Muscle of leg (tissue), 11 donors: ENCODE data around the gene B4GAT1. TPM values are rescaled to one million over a fixed set of nuclear protein-coding genes. Genes with fewer than 3 reads are reported as not detected.
"Not testable (repeated sequence)": the region's sequence is repeated elsewhere in the genome, so short reads cannot be mapped to it uniquely, and the experiment has no call there.

Source experiments
- DNase-seq: peaks from one replicate; pipeline ENCODE4 v3.0.0; 2013
- H3K27ac ChIP-seq: one replicate; pipeline ENCODE4 v1.5.1; 2013; ENCODE audit warnings: mild to moderate bottlenecking, low read length, control low read depth
- H3K27me3 ChIP-seq: one replicate; pipeline ENCODE4 v1.6.1; 2013; ENCODE audit warnings: low read length; ENCODE audit not compliant: control insufficient read depth, insufficient read depth
- H3K36me3 ChIP-seq: one replicate; pipeline ENCODE4 v1.6.1; 2013; ENCODE audit warnings: low read length; ENCODE audit not compliant: control insufficient read depth, insufficient read depth
- H3K4me1 ChIP-seq: one replicate; pipeline ENCODE4 v1.6.1; 2013; ENCODE audit warnings: low read length; ENCODE audit not compliant: control insufficient read depth, insufficient read depth
- H3K4me3 ChIP-seq: one replicate; pipeline ENCODE4 v1.5.1; 2013; ENCODE audit warnings: low read length, control low read depth
- H3K9me3 ChIP-seq: replicated peaks from 2 replicates; pipeline ENCODE4 v1.6.1; 2013; ENCODE audit warnings: low read depth, low read length; ENCODE audit not compliant: control insufficient read depth
- WGBS: methylation state at CpG from one replicate; pipeline ENCODE4 v1.1.5; 2013; ENCODE audit warnings: missing lambda C conversion rate; ENCODE audit not compliant: insufficient coverage; 5-methylcytosine and 5-hydroxymethylcytosine counted together
- polyA plus RNA-seq, 8 donors: library from polyadenylated mRNA; unstranded; fragments of 120-200 nt; gene quantifications; one replicate each; pipeline versions ENCODE4 v1.2.1 to v1.2.3, GENCODE V29; 2013; ENCODE audit warnings: inconsistent platforms in 1 of 8, low replicate concordance in 1 of 8; ENCODE audit not compliant: insufficient read length in 8 of 8, insufficient read depth in 1 of 8
- total RNA-seq: library from RNA; stranded (reverse); fragments of 120-200 nt; gene quantifications from one replicate; pipeline ENCODE4 v1.2.4, GENCODE V29; 2013

The B4GAT1 gene
- total and polyA plus RNA-seq, 9 donors = 17.7 to 25.7 (median 23.2) TPM

- peaks cover 33% of the 10 kb centered on the region for H3K4me1 ChIP-seq
- DNase-seq, H3K36me3 ChIP-seq, H3K4me3 ChIP-seq, H3K27ac ChIP-seq, H3K9me3 ChIP-seq: not testable (repeated sequence)
- WGBS = 87% methylated on average over 5 of the region's 18 CpGs
- peaks cover 19% of the 10 kb centered on the region for H3K27me3 ChIP-seq
These were observed 36.5 kb downstream of the B4GAT1 start for GRCh38 chr11:66310803-66311440.

GRCh38 chr11:66310324-66310723 lies 37.1 kb downstream of the B4GAT1 start:
- H3K4me1 ChIP-seq = peaks cover 29% of the 10 kb centered on the region
- H3K4me3 ChIP-seq = no peak overlapping the region
- H3K36me3 ChIP-seq = no peaks in the 10 kb centered on the region
- no peak overlapping the region for H3K27ac ChIP-seq
- peaks cover 19% of the 10 kb centered on the region for H3K27me3 ChIP-seq
- no CpG with 5 or more reads among the region's 8 CpGs for WGBS
- H3K9me3 ChIP-seq = no peaks in the 10 kb centered on the region
- DNase-seq = no peak

GRCh38 chr11:66309475-66309874 lies 38.0 kb downstream of the B4GAT1 start:
- no peak overlapping the region for H3K27ac ChIP-seq
- H3K36me3 ChIP-seq = no peaks in the 10 kb centered on the region
- 43% methylated on average over 3 of the region's 3 CpGs for WGBS
- no peak overlapping the region for H3K4me3 ChIP-seq
- H3K9me3 ChIP-seq = no peaks in the 10 kb centered on the region
- H3K27me3 ChIP-seq = peaks cover 14% of the 10 kb centered on the region
- peaks cover 22% of the 10 kb centered on the region for H3K4me1 ChIP-seq
- DNase-seq = no peak

- peaks cover 4% of the 10 kb centered on the region for H3K27me3 ChIP-seq
- H3K27ac ChIP-seq = no peak overlapping the region
- no peaks in the 10 kb centered on the region for H3K4me1 ChIP-seq
- no peak for DNase-seq
- no peaks in the 10 kb centered on the region for H3K9me3 ChIP-seq
- H3K36me3 ChIP-seq = no peaks in the 10 kb centered on the region
- no peak overlapping the region for H3K4me3 ChIP-seq
- 82% methylated on average over 9 of the region's 12 CpGs for WGBS
These were observed 44.8 kb downstream of the B4GAT1 start for GRCh38 chr11:66302656-66303055.

GRCh38 chr11:66299186-66299585 lies 48.2 kb downstream of the B4GAT1 start:
- DNase-seq = no peak
- Histone ChIP-seq H3K27ac (no peak overlapping the region), H3K27me3 (peaks cover 3% of the 10 kb centered on the region), H3K36me3 (no peaks in the 10 kb centered on the region), H3K4me3 (no peak overlapping the region), H3K9me3 (no peaks in the 10 kb centered on the region), H3K4me1 (no peaks in the 10 kb centered on the region)
- 40% methylated on average over 1 of the region's 3 CpGs for WGBS

- WGBS = 54% methylated on average over 5 of the region's 8 CpGs
- Histone ChIP-seq H3K4me3 (no peak overlapping the region), H3K27ac (no peak overlapping the region), H3K9me3 (no peaks in the 10 kb centered on the region), H3K27me3 (peaks cover 18% of the 10 kb centered on the region), H3K4me1 (no peaks in the 10 kb centered on the region), H3K36me3 (no peaks in the 10 kb centered on the region)
- DNase-seq = no peak
These were observed 49.8 kb downstream of the B4GAT1 start for GRCh38 chr11:66297610-66298009.

Other genes with a start within 250 kb of the B4GAT1 start
- gene KLC2, start 89.9 kb downstream of the B4GAT1 start, total RNA-seq = 8.1 TPM
- 10 to 100 TPM; 13.3 to 22.4 (median 18.5) TPM for gene KLC2, start 89.9 kb downstream of the B4GAT1 start, polyA plus RNA-seq
- 69.7 TPM for gene RAB1B, start 79.0 kb downstream of the B4GAT1 start, total RNA-seq
- 100 to 1,000 TPM in 6 of 8 donors, 10 to 100 TPM in 2; 90.1 to 111 (median 101) TPM for gene RAB1B, start 79.0 kb downstream of the B4GAT1 start, polyA plus RNA-seq
- gene CNIH2, start 69.5 kb downstream of the B4GAT1 start, total RNA-seq = 1.0 TPM
- gene CNIH2, start 69.5 kb downstream of the B4GAT1 start, polyA plus RNA-seq = 1 to 10 TPM; 2.5 to 5.4 (median 4.4) TPM
- gene YIF1A, start 58.5 kb downstream of the B4GAT1 start, total RNA-seq = 58.9 TPM
- gene YIF1A, start 58.5 kb downstream of the B4GAT1 start, polyA plus RNA-seq = 10 to 100 TPM; 45.3 to 56.2 (median 53.0) TPM
- gene TMEM151A, start 55.7 kb downstream of the B4GAT1 start, total RNA-seq = not detected
- under 1 TPM in 1 of 8 donors, not detected in 7; 0.04 TPM for gene TMEM151A, start 55.7 kb downstream of the B4GAT1 start, polyA plus RNA-seq
- gene CD248, start 30.6 kb downstream of the B4GAT1 start, total RNA-seq = 24.5 TPM
- gene CD248, start 30.6 kb downstream of the B4GAT1 start, polyA plus RNA-seq = 100 to 1,000 TPM in 4 of 8 donors, 10 to 100 TPM in 4; 65.9 to 134 (median 98.9) TPM
- 6.0 TPM for gene RIN1, start 11.2 kb downstream of the B4GAT1 start, total RNA-seq
- gene RIN1, start 11.2 kb downstream of the B4GAT1 start, polyA plus RNA-seq = 1 to 10 TPM; 5.3 to 9.6 (median 7.7) TPM
- 25.0 TPM for gene BRMS1, start 2.5 kb downstream of the B4GAT1 start, total RNA-seq
- 10 to 100 TPM; 20.5 to 27.0 (median 23.6) TPM for gene BRMS1, start 2.5 kb downstream of the B4GAT1 start, polyA plus RNA-seq
- 10.1 TPM for gene SLC29A2, start 24.1 kb upstream of the B4GAT1 start, total RNA-seq
- gene SLC29A2, start 24.1 kb upstream of the B4GAT1 start, polyA plus RNA-seq = 10 to 100 TPM; 16.2 to 35.4 (median 30.0) TPM
- gene NPAS4, start 73.4 kb upstream of the B4GAT1 start, total RNA-seq = 0.27 TPM
- gene NPAS4, start 73.4 kb upstream of the B4GAT1 start, polyA plus RNA-seq = under 1 TPM in 7 of 8 donors, not detected in 1; 0.05 to 0.57 (median 0.14) TPM
- gene MRPL11, start 91.2 kb upstream of the B4GAT1 start, total RNA-seq = 59.0 TPM
- 10 to 100 TPM; 49.6 to 62.4 (median 54.9) TPM for gene MRPL11, start 91.2 kb upstream of the B4GAT1 start, polyA plus RNA-seq
- 8.2 TPM for gene PELI3, start 119.3 kb upstream of the B4GAT1 start, total RNA-seq
- 1 to 10 TPM; 4.7 to 6.5 (median 5.7) TPM for gene PELI3, start 119.3 kb upstream of the B4GAT1 start, polyA plus RNA-seq
- gene DPP3, start 132.8 kb upstream of the B4GAT1 start, total RNA-seq = 22.3 TPM
- 10 to 100 TPM; 18.5 to 27.2 (median 23.1) TPM for gene DPP3, start 132.8 kb upstream of the B4GAT1 start, polyA plus RNA-seq
- gene BBS1, start 163.0 kb upstream of the B4GAT1 start, total RNA-seq = 18.8 TPM
- 10 to 100 TPM; 13.2 to 22.6 (median 17.4) TPM for gene BBS1, start 163.0 kb upstream of the B4GAT1 start, polyA plus RNA-seq
- 3.5 TPM for gene ZDHHC24, start 198.4 kb upstream of the B4GAT1 start, total RNA-seq
- 1 to 10 TPM; 3.2 to 4.7 (median 3.8) TPM for gene ZDHHC24, start 198.4 kb upstream of the B4GAT1 start, polyA plus RNA-seq
- gene ACTN3, start 199.3 kb upstream of the B4GAT1 start, total RNA-seq = 81.6 TPM
- gene ACTN3, start 199.3 kb upstream of the B4GAT1 start, polyA plus RNA-seq = 100 to 1,000 TPM in 2 of 8 donors, 10 to 100 TPM in 5, 1 to 10 TPM in 1; 8.3 to 162 (median 39.3) TPM
- 29.0 TPM for gene CTSF, start 221.0 kb upstream of the B4GAT1 start, total RNA-seq
- gene CTSF, start 221.0 kb upstream of the B4GAT1 start, polyA plus RNA-seq = 10 to 100 TPM; 22.4 to 36.7 (median 25.8) TPM
- gene CCDC87, start 245.4 kb upstream of the B4GAT1 start, total RNA-seq = 0.09 TPM
- under 1 TPM; 0.10 to 0.15 (median 0.13) TPM for gene CCDC87, start 245.4 kb upstream of the B4GAT1 start, polyA plus RNA-seq
- gene CCS, start 245.6 kb upstream of the B4GAT1 start, total RNA-seq = 32.1 TPM
- gene CCS, start 245.6 kb upstream of the B4GAT1 start, polyA plus RNA-seq = 10 to 100 TPM; 30.1 to 49.2 (median 39.2) TPM